H1 (cell line): ENCODE results near the gene B4GAT1. TPM values are rescaled to one million over a fixed set of nuclear protein-coding genes. Genes with fewer than 3 reads are reported as not detected.

Experiments
- CTCF ChIA-PET: fragments of 300-600 bp; sonication (Branson Sonifier 250); formaldehyde crosslinking; loops from one replicate; lab custom pipeline; 2021; ENCODE audit not compliant: partially characterized antibody; lab: Charles Lee
- POLR2A ChIA-PET: fragments of 300-600 bp; sonication (Branson Sonifier 250); formaldehyde crosslinking; loops from one replicate; lab custom pipeline; 2021; ENCODE audit warnings: inconsistent platforms; ENCODE audit not compliant: partially characterized antibody; lab: Charles Lee
- DNase-seq, 2 experiments: peaks; one replicate each; pipeline versions ENCODE4 v3.0.0 to v3.0.0-alpha.2; 2010 to 2022; ENCODE audit warnings: low spot score in 2 of 2, low read depth in 1 of 2, mixed read lengths in 1 of 2
- FAIRE-seq: peaks from 2 replicates; lab custom pipeline; 2011; peaks lifted over from hg19 to GRCh38; lab: Jason Lieb, UNC
- H2AFZ ChIP-seq: 2 replicates; pipeline ENCODE4 v1.8.1; 2012; ENCODE audit warnings: low read length, inconsistent platforms
- H2AK5ac ChIP-seq: 2 replicates; pipeline ENCODE4 v1.6.1; 2013; ENCODE audit warnings: low read depth, low read length
- H2BK120ac ChIP-seq: replicated peaks from 2 replicates; pipeline ENCODE3; 2013; ENCODE audit warnings: low read depth, low read length, inconsistent platforms
- H2BK12ac ChIP-seq: 2 replicates; pipeline ENCODE4 v1.6.1; 2013; ENCODE audit warnings: low read depth, low read length
- H2BK15ac ChIP-seq: 2 replicates; pipeline ENCODE4 v1.6.1; 2013; ENCODE audit warnings: low read length
- H2BK20ac ChIP-seq: 2 replicates; pipeline ENCODE4 v1.6.1; 2013; ENCODE audit warnings: low read length
- H2BK5ac ChIP-seq: 2 replicates; pipeline ENCODE4 v1.6.1; 2013; ENCODE audit warnings: low read depth, low read length
- H3K14ac ChIP-seq: 2 replicates; pipeline ENCODE4 v1.6.1; 2013; ENCODE audit warnings: inconsistent platforms; ENCODE audit not compliant: insufficient read length
- H3K18ac ChIP-seq: 2 replicates; pipeline ENCODE4 v1.6.1; 2013; ENCODE audit warnings: low read length; ENCODE audit errors: extremely low read depth
- H3K23ac ChIP-seq: 2 replicates; pipeline ENCODE4 v1.6.1; 2013; ENCODE audit warnings: inconsistent platforms; ENCODE audit not compliant: insufficient read length
- H3K23me2 ChIP-seq: 2 replicates; pipeline ENCODE4 v1.6.1; 2013; ENCODE audit warnings: low read depth, low read length
- H3K27ac ChIP-seq: 2 replicates; pipeline ENCODE4 v1.6.1; 2011; ENCODE audit warnings: low read depth, low read length, inconsistent platforms
- H3K27me3 ChIP-seq, 4 experiments: replicated peaks in 1 of 4; 1 replicate in 1 of 4; 2 replicates in 3 of 4; pipeline versions ENCODE4 v1.6.1 to v1.8.1; 2011 to 2013; ENCODE audit warnings: low read length in 3 of 4, mild to moderate bottlenecking in 3 of 4, inconsistent platforms in 2 of 4, mixed read lengths in 2 of 4, moderate library complexity in 1 of 4; ENCODE audit not compliant: control insufficient read depth in 3 of 4, insufficient read depth in 3 of 4; ENCODE audit errors: extremely low read depth in 1 of 4
- H3K36me3 ChIP-seq, 4 experiments: 2 replicates each; pipeline versions ENCODE4 v1.6.1 to v1.8.1; 2011 to 2013; ENCODE audit warnings: mild to moderate bottlenecking in 4 of 4, low read length in 3 of 4, moderate library complexity in 2 of 4, control low read depth in 1 of 4, inconsistent platforms in 1 of 4; ENCODE audit not compliant: insufficient read depth in 4 of 4, control insufficient read depth in 2 of 4
- H3K4ac ChIP-seq: replicated peaks from 2 replicates; pipeline ENCODE3; 2013; ENCODE audit warnings: low read length, low read depth, mixed read lengths, inconsistent platforms; ENCODE audit not compliant: insufficient read length
- H3K4me1 ChIP-seq, 4 experiments: replicated peaks in 1 of 4; 1 replicate in 1 of 4; 2 replicates in 3 of 4; pipeline versions ENCODE4 v1.6.1 to v1.8.1; 2011 to 2013; ENCODE audit warnings: low read length in 3 of 4, inconsistent platforms in 2 of 4, mixed read lengths in 1 of 4; ENCODE audit not compliant: insufficient read depth in 4 of 4, control insufficient read depth in 3 of 4
- H3K4me2 ChIP-seq, 2 experiments: 2 replicates each; pipeline versions ENCODE4 v1.6.1 to v1.8.1; 2011 to 2013; ENCODE audit warnings: low read depth in 2 of 2, low read length in 2 of 2, control low read depth in 1 of 2, inconsistent platforms in 1 of 2, mild to moderate bottlenecking in 1 of 2; ENCODE audit not compliant: insufficient read depth in 1 of 2
- H3K4me3 ChIP-seq, 4 experiments: fragments of 200-600, 300-600 bp in 1 of 4; sonication (generic), shearing (Covaris generic), sonication (Bioruptor Twin) in 1 of 4; 2 replicates each; pipeline versions ENCODE4 v1.5.1 to v1.8.1; 2011 to 2016; ENCODE audit warnings: low read length in 4 of 4, low read depth in 3 of 4, control low read depth in 2 of 4, inconsistent platforms in 2 of 4, mild to moderate bottlenecking in 2 of 4, mixed read lengths in 1 of 4, moderate library complexity in 1 of 4; ENCODE audit not compliant: insufficient read depth in 2 of 4; ENCODE audit errors: extremely low read depth in 1 of 4
- H3K56ac ChIP-seq: replicated peaks from 2 replicates; pipeline ENCODE3; 2013; ENCODE audit warnings: low read depth, mild to moderate bottlenecking, mixed read lengths, low read length, inconsistent platforms; ENCODE audit not compliant: insufficient read length
- H3K79me1 ChIP-seq: 2 replicates; pipeline ENCODE4 v1.6.1; 2013; ENCODE audit warnings: low read depth, low read length, control low read depth
- H3K79me2 ChIP-seq, 2 experiments: 2 replicates each; pipeline versions ENCODE4 v1.6.1 to v1.8.1; 2012 to 2013; ENCODE audit warnings: low read length in 2 of 2, mild to moderate bottlenecking in 2 of 2, inconsistent platforms in 1 of 2; ENCODE audit not compliant: insufficient read depth in 2 of 2, control insufficient read depth in 1 of 2
- H3K9ac ChIP-seq, 4 experiments: replicated peaks in 1 of 4; 1 replicate in 1 of 4; 2 replicates in 3 of 4; pipeline versions ENCODE4 v1.6.1 to v1.8.1; 2011 to 2013; ENCODE audit warnings: low read depth in 3 of 4, low read length in 3 of 4, control low read depth in 2 of 4, mild to moderate bottlenecking in 2 of 4, moderate library complexity in 2 of 4, inconsistent platforms in 1 of 4; ENCODE audit errors: extremely low read depth in 1 of 4
- H3K9me3 ChIP-seq, 2 experiments: 2 replicates each; pipeline versions ENCODE4 v1.6.1 to v1.8.1; 2012 to 2013; ENCODE audit warnings: mild to moderate bottlenecking in 2 of 2, moderate library complexity in 2 of 2, control low read depth in 1 of 2, inconsistent platforms in 1 of 2, low read depth in 1 of 2, low read length in 1 of 2, mixed read lengths in 1 of 2; ENCODE audit not compliant: insufficient read depth in 2 of 2
- H4K20me1 ChIP-seq, 2 experiments: replicated peaks in 1 of 2; 2 replicates each; pipeline versions ENCODE3 to v1.8.1; 2011 to 2013; ENCODE audit warnings: inconsistent platforms in 2 of 2, low read length in 2 of 2, mild to moderate bottlenecking in 1 of 2; ENCODE audit not compliant: insufficient read depth in 2 of 2, control insufficient read depth in 1 of 2
- H4K5ac ChIP-seq: 2 replicates; pipeline ENCODE4 v1.6.1; 2013; ENCODE audit warnings: low read length, low read depth, mixed read lengths, inconsistent platforms; ENCODE audit not compliant: insufficient read length
- H4K8ac ChIP-seq: 2 replicates; pipeline ENCODE4 v1.8.0; 2013; ENCODE audit warnings: mild to moderate bottlenecking, moderate library complexity, low read length, inconsistent platforms; ENCODE audit not compliant: insufficient read depth; ENCODE audit errors: extremely low read depth
- H4K91ac ChIP-seq: replicated peaks from 2 replicates; pipeline ENCODE3; 2013; ENCODE audit warnings: low read length, mixed read lengths, inconsistent platforms; ENCODE audit not compliant: insufficient read length
- CBX8 ChIP-seq: fragments of 300-800, 300-1000 bp; sonication (generic); IDR thresholded peaks from 2 replicates; pipeline ENCODE4 v1.7.1; 2016; ENCODE audit warnings: low read depth, low read length, borderline replicate concordance
- HDAC2 ChIP-seq, 2 experiments: fragments of 300-600 bp in 1 of 2; sonication (generic) in 1 of 2; IDR thresholded peaks; 2 replicates each; pipeline ENCODE4 v1.6.1; 2011 to 2012; ENCODE audit warnings: low read depth in 2 of 2, low read length in 2 of 2, mild to moderate bottlenecking in 2 of 2, moderate library complexity in 2 of 2, borderline replicate concordance in 1 of 2, inconsistent platforms in 1 of 2
- NRF1 ChIP-seq: IDR thresholded peaks from 2 replicates; pipeline ENCODE4 v1.6.1; 2011; ENCODE audit warnings: mild to moderate bottlenecking, low read depth, low read length, improper control_type of control experiment
- POU5F1 ChIP-seq: IDR thresholded peaks from 2 replicates; pipeline ENCODE4 v1.6.1; 2011; ENCODE audit warnings: low read depth, mild to moderate bottlenecking, low read length, moderate library complexity
- RFX5 ChIP-seq: IDR thresholded peaks from 2 replicates; pipeline ENCODE4 v1.6.1; 2011; ENCODE audit warnings: low read depth, low read length, improper control_type of control experiment, borderline replicate concordance
- RNF2 ChIP-seq: fragments of 200-900, 300-1000 bp; sonication (generic); IDR thresholded peaks from 2 replicates; pipeline ENCODE4 v1.7.1; 2016; ENCODE audit warnings: borderline replicate concordance, low read depth, mild to moderate bottlenecking, antibody characterized with exemption, low read length; ENCODE audit not compliant: poor library complexity, severe bottlenecking; ENCODE audit errors: missing control alignments
- SP1 ChIP-seq: IDR thresholded peaks from 2 replicates; pipeline ENCODE4 v1.6.1; 2011; ENCODE audit warnings: low read depth, low read length
- SP4 ChIP-seq: IDR thresholded peaks from 2 replicates; pipeline ENCODE4 v1.6.1; 2012; ENCODE audit warnings: low read length, inconsistent platforms
- SRF ChIP-seq: IDR thresholded peaks from 2 replicates; pipeline ENCODE4 v1.6.1; 2011; ENCODE audit warnings: mild to moderate bottlenecking, low read depth, low read length, moderate library complexity
- TAF1 ChIP-seq: IDR thresholded peaks from 2 replicates; pipeline ENCODE4 v1.6.1; 2011; ENCODE audit warnings: mild to moderate bottlenecking, low read depth, low read length
- TBP ChIP-seq: IDR thresholded peaks from 2 replicates; pipeline ENCODE4 v1.6.1; 2011; ENCODE audit warnings: low read depth, low read length, improper control_type of control experiment
- WGBS, 2 experiments: shearing (Covaris generic) in 1 of 2; methylation state at CpG; one replicate each; pipeline versions ENCODE4 v1.1.6 to v1.1.7; 2013 to 2015; ENCODE audit warnings: low lambda C conversion rate in 2 of 2, mixed read lengths in 2 of 2, inconsistent platforms in 1 of 2, low coverage in 1 of 2, missing lambda C conversion rate in 1 of 2; ENCODE audit not compliant: insufficient replicate concordance in 2 of 2, insufficient coverage in 1 of 2, insufficient read length in 1 of 2; ENCODE audit errors: extremely low coverage in 1 of 2, missing lambda C conversion rate in 1 of 2; 5-methylcytosine and 5-hydroxymethylcytosine counted together
- polyA plus RNA-seq, 7 experiments: library from polyadenylated mRNA; depleted of rRNA in 3 of 7; stranded (reverse) in 5 of 7; unstranded in 2 of 7; fragments of >200 nt in 5 of 7; fragments of 200-250 nt in 2 of 7; gene quantifications; 1 replicate in 5 of 7; 2 replicates in 1 of 7; 4 replicates in 1 of 7; pipeline versions ENCODE4 v1.2.1 to v1.2.3, GENCODE V29; 2011 to 2013; ENCODE audit warnings: missing spikeins in 2 of 7, mixed read lengths in 2 of 7
- total RNA-seq: library from RNA; stranded (reverse); fragmentation: NEBNext Ultra II Directional; extraction: Animal tissue kit (Norgen Biotek cat#: 25700); gene quantifications from 2 replicates; pipeline ENCODE4 v1.2.1, GENCODE V29; 2021

B4GAT1 gene
- total and polyA plus RNA-seq, 2 of the 8 experiments (the other 6 are each of a cell fraction or from before 2014, with no cell fraction given), result 22.2 to 27.8 TPM

- H3K4me1 ChIP-seq, result peaks cover 0 to 8% (median 7%) of the 10 kb centered on the region in 4 experiments; a peak in 6 of 7 replicates
- no peak overlapping the region for H4K91ac ChIP-seq
- H4K20me1 ChIP-seq, result peaks cover 11 to 36% of the 10 kb centered on the region in 2 experiments
- H3K4me3 ChIP-seq, result no peak overlapping the region
- H3K27ac ChIP-seq, result no peak overlapping the region
- H3K27me3 ChIP-seq, result no peaks in the 10 kb centered on the region
- H3K9me3 ChIP-seq, result no peaks in the 10 kb centered on the region
- ChIA-PET POLR2A (interaction anchor here (0.8 to 28.0 kb wide), 5 partner anchors 9 to 29 kb away, joined by 3 to 487 read pairs (median 3); partner anchors contain the start of genes B4GAT1 and BRMS1), CTCF (interaction anchor here (0.9 to 4.1 kb wide), 4 partner anchors 18 to 53 kb away, joined by 3 to 18 read pairs (median 10); partner anchors contain the start of genes B4GAT1 and BRMS1)
- peak overlapping the region; percentile 3; the same call in 1 of the 2 replicates for H4K8ac ChIP-seq
- H3K23ac ChIP-seq, result no peak overlapping the region
- H3K36me3 ChIP-seq, result peaks cover 23 to 56% (median 53%) of the 10 kb centered on the region in 4 experiments
- no peak overlapping the region for H2BK12ac ChIP-seq
- H3K4ac ChIP-seq, result no peak overlapping the region
- no peak overlapping the region for H3K18ac ChIP-seq
- no peak overlapping the region for H3K4me2 ChIP-seq
- H3K9ac ChIP-seq, result no peak overlapping the region
- H2BK20ac ChIP-seq, result no peak overlapping the region
- H3K79me2 ChIP-seq, result peaks cover 0 to 16% of the 10 kb centered on the region in 2 experiments; a peak in 2 of 4 replicates
- H2BK120ac ChIP-seq, result no peak overlapping the region
- H3K56ac ChIP-seq, result no peak overlapping the region
- 92% methylated on average over 15 of the region's 15 CpGs; no CpG with 5 or more reads in 1 of the 2 experiments for WGBS, 2 experiments
- H4K5ac ChIP-seq, result no peak overlapping the region
- H2BK5ac ChIP-seq, result 0 out of 2 replicates have a peak overlapping the region, but pooled peaks have one; percentile 28
- peaks cover 7% of the 10 kb centered on the region; the same call in 1 of the 2 replicates for H3K23me2 ChIP-seq
- peaks cover 9% of the 10 kb centered on the region; the same call in 1 of the 2 replicates for H3K79me1 ChIP-seq
- DNase-seq (no peak), FAIRE-seq (no peak)
- no peak overlapping the region for H2AK5ac ChIP-seq
- no peak overlapping the region for H2BK15ac ChIP-seq
- no peak overlapping the region for H2AFZ ChIP-seq
- H3K14ac ChIP-seq, result no peak overlapping the region
- TF ChIP-seq SRF (no peak), POU5F1 (no peak), NRF1 (no peak), RNF2 (no peak), CBX8 (no peak), TAF1 (no peak), RFX5 (no peak), SP1 (no peak), HDAC2 (IDR thresholded peaks at IDR 0.05; ENCODE audit: borderline replicate concordance in 1 of 2, low read depth in 2 of 2, low read length in 2 of 2) (no peak), TBP (no peak), SP4 (no peak)
Observed at GRCh38 chr11:66367561-66368312, 20.3 kb upstream of the B4GAT1 start.
